Subcutaneous adipose tissue (tissue), 4 donors: ENCODE results near the gene PHC3. TPM values are rescaled to one million over a fixed set of nuclear protein-coding genes. Genes with fewer than 3 reads are reported as not detected.

Experiments used
- CTCF ChIP-seq: fragments of 450-650 bp; IDR thresholded peaks from one replicate; pipeline ENCODE4 v1.5.1; 2016; ENCODE audit warnings: low read depth, mild to moderate bottlenecking, control low read depth, antibody characterized with exemption, moderate library complexity
- total RNA-seq, 4 donors: library from RNA; depleted of rRNA; stranded (reverse); fragments of >200 nt; gene quantifications; one replicate each; pipeline ENCODE4 v1.1.0, GENCODE V29; 2016

PHC3 gene
- total RNA-seq, 4 donors from 2014 or later: 57.1 to 89.7 (median 62.1) TPM

DNA sequence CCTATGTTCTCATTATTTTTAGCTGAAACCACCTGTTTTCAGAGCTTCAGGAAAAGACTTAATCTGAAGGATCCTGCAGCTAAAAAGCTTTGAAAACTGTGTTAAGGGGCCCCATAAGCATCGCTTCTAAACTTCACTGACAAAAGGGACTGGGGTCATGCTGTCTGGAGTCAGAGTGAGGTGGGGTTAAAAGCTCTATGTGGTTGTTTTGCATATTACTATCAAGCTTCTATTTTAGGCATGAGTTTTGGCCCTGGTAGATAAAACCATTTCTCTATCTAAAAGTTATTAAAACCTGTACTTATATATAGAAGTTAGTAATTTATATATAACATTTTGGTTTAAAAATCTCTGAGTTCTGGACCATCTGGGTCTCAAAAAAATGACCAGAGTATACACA lies 98.2 kb downstream of the PHC3 start:
- no peak for TF ChIP-seq CTCF

DNA sequence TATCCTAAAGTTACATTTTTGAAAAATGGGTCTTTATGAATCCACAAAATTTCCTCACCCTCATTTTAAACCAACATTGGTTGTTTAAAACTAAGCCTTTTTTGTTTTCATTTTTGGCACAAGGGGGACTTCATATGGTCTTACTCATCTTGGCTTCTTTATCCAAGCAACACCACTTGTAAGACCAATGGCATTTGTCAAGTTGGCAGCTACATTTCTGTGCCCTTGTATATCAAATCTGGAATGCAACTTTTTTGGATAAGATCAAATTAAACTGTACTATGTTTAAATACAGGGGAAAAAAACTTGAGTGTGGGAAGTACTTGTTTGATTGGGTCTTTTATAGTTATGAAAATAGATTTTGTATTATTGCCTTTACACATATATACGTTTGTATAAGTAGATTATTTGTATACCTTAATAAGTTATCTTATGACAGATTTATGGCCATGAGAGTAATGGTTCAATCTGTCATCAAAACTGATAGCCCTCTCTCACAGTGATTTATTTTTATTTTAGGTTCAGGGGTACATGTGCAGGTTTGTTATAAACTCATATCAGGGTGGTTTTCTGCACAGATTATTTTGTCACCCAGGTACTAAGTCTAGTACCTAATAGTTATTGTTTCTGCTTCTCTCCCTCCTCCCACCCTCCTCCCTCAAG lies 100.3 kb downstream of the PHC3 start:
- TF ChIP-seq CTCF: no peak

DNA sequence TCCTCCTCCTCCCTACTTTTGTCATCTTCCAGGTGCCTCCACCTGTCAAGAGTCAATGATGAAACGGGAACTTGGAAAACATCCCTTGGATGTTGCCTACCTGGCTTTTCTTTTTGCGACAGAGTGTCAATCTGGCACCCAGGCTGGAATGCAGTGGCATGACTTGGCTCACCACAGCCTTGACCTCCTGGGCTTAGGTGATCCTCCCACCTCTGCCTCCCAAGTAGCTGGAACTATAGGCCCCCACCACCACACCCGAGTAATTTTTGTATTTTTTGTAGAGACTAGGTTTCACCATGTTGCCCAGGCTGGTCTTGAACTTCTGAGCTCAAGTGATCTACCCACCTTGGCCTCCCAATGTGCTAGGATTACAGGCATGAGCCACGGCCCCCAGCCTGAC lies 100.9 kb downstream of the PHC3 start:
- no peak for TF ChIP-seq CTCF

DNA sequence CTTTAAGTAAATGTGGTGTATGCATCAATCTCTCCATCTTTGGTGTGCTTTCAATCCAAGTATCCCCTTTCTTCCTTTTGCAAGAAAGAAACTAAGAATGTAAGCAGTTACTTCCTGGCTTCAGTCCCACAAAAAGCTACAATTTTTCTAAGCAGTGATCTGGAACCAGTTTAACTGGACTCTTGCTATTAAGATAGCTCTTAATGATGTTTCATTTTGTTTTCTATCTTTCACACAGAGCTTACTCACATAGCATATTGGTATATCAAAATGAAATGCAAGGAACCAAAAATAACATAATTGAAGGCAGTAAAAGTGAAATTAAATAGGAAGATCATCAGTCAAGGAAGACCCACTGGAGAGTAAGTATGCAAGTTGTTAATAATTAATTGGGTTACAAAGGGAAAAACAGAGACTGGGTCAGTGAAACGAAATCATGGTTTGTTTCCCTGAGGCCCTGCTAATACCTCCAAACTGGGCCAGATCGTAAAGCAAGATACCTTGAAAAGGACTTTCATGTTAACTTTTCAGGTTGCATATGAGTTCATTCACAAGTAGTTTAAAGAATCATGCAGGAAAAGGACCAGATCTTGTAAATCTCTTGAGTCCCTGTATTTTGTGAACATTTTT lies 101.9 kb downstream of the PHC3 start:
- no peak for TF ChIP-seq CTCF

- TF ChIP-seq CTCF: no peak
These were observed 102.8 kb downstream of the PHC3 start for GRCh38 chr3:170078620-170079281.

- TF ChIP-seq CTCF: no peak
These were observed 104.2 kb downstream of the PHC3 start for GRCh38 chr3:170077361-170077760.

DNA sequence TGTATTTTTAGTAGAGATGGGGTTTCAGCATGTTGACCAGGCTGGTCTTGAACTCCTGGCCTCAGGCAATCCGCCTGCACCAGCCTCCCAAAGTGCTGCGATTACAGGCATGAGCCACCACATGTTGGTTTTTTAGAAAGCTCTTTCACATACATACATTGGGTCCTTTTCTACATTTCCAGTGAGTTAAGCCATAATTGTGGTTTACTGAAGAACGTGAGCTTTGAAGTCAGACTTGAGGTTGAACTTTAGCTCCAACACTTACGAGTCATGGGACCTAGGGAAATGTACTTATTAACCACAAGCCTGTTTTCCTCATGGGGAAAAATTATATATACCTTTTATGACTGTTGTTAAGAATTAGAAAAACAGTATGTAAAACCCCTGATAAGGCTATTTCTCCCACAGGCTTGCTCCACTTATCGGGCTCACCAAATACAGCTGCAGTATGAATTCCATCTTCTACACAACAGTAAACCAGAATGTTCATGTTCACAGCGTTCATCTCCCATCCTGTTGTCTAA lies 104.8 kb downstream of the PHC3 start:
- no peak for TF ChIP-seq CTCF
